Measurements from ENCODE around the gene PSMC3IP.
"Not testable (repeated sequence)": the region's sequence is repeated elsewhere in the genome, so short reads cannot be mapped to it uniquely, and the experiment has no call there.

The PSMC3IP gene, protein sequence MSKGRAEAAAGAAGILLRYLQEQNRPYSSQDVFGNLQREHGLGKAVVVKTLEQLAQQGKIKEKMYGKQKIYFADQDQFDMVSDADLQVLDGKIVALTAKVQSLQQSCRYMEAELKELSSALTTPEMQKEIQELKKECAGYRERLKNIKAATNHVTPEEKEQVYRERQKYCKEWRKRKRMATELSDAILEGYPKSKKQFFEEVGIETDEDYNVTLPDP

DNA sequence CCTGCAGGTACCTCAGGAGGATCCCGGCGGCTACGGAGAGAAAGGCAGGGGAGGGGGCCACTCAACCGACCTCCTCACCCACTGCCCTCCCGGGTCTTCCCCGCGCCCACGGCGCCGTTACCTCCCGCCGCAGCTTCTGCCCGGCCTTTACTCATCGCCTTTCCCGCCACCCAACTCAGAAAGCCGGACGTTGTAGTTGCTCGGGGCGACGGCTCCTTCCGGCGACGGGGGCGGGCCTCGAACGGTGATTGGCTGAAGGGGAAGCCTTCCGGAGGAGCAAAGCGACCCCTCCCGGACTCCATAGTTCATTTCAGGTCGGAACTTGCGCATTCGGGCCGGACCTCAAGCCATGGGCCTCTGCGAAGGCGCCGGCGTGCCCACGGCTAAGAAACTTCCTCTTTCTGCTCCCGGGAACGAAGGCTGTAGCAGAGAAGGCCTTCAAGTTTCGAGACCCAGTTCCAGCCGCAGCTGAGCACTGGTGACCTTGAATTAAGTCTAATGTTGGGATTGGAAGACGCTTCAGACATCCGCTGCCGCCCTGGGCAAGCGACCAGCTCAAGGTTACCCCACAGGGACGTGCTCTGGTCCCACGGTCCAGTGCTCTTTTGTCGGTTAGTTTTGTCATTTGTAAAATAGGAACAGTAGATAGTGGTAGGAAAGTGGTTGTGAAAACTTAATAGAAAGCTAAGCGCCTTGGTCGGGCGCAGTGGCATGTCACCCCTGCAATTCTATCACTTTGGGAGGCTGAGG lies at the start of gene PSMC3IP:
Gene PSMC3IP, minus strand, starts transcription at position 198 of the 750 bp plus-strand sequence. Its CDS starts 43 bp downstream, at position 155.
- peak; percentile 79 to 91 for DNase-seq

DNA sequence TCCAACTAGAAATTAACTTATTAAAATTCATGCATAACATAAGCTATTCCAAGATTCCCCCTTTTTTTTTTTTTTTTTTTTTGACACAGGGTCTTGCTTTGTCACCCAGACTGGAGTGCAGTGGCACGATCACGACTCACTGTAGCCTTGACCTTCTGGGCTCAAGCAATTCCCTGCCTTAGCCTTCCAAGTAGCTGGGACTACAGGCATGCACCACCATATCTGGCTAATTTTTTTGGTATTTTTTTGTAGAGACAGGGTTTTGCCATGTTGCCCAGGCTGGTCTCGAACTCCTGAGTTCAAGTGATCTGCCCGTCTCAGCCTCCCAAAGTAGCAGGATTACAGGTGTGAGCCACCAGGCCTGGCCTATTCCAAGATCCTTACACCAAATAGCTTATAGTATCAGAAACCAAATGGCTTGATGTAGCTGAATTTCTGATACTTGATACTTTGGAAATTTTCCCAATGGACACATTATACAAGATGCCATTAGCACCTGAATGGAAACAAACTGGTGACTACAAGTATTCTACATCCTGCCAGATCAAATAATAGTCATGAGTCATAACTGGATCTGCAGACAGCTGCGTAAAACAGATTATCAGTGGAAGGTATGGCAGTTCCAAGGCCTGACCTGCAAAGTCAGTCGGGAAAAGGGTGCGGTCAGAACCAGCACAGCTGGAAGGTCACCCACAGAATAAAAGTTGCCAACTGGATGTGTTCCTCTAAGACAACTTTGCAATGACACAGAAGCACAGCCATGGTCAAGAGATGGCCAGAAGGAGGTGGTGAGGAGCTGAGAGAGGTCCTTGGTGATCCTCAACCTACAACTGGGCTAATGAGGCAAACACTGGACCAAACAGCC lies 46.4 kb upstream of the PSMC3IP start:
- no peak for DNase-seq

DNA sequence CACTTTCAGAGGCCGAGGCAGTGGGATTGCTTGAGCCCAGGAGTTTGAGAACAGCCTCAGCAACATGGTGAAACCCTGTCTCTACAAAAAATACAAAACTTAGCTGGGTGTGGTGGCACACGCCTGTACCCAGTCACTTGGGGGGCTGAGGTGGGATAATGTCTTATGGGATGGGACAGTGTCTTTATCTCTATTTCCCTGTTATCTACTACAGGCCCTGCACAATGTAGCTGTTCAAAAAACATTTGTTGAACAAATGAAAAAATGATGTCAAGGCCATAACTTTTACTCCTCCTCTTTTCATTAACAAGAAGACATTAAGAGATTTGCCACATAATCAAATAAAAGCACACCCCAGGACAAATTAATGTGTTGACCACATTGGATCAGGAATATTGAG lies 45.7 kb upstream of the PSMC3IP start:
- no peak for DNase-seq

DNA sequence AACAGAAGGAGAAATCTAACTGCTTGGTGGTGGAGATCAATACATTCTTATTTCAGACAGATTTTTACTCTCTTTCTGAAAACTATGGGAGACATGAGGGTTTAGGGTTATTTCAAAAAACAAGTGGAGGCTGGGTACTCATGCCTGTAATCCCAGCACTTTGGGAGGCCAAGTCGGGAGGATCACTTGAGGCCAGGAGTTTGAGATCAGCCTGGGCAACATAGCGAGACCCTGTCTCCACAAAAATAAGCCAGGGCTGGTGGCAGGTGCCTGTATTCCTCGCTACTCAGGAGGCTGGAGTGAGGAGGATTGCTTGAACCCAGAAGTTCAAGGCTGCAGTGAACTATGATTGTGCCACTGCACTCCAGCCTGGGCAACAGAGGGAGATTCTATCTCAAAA lies 44.5 kb upstream of the PSMC3IP start:
- not testable (repeated sequence) for DNase-seq

DNA sequence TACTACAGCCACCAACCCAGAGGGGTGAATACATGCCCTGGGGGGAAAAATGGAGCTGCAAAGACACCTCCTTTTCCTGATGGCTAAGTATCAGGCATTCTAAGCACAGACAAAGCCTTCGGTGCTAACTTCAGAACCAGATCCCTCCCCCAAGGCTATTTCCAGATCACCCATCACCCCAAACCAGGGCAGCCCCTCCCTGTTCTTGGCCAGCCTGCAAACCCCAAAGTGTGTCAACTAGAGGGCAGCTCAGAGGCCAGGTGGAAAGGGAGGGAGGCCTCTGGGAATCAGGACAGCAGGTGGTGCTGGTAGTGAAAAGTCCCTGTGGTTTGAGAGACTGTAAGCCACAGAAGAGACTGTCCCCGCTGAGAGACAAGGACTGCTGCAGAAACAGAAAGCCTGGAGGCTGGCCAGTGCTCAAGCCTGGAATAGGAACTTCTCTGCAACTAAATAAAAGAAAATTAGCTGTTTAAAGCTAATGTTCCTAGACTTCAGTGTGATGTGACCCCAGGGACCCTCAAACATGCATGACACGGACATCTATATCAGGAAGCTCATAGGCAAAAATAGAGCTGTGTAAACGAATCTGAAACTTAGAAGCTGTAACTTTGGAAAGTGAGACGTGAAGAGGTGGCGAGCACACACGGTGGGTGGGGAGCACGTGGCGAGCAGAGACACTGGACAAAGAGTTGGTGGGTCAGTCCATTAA lies 41.1 kb upstream of the PSMC3IP start:
- DNase-seq = peak in 1 of 2 donors; percentile 8

DNA sequence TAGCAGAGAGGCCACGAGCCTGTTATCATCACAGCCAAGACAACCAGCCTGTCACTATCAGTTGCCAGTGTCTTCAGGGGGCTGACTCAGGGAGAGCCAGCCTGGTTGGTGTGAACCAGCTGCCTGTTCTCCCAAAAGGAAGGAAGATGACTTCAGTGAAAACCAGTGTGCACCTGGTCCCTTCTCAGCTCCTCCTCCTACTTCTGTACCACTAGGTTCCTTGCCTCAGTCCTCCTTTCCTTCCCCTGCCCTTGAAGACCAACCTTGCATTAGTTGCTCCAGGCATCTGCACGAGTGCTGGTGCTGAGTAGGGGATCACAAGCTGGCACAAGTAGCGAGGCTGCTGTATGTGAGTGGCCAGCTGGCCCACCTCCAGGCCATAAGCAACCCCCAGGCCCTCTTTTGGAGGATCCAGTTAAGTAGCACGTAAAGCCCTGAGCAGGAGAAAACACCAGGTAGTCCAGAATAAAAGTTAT lies 40.5 kb upstream of the PSMC3IP start:
- no peak for DNase-seq

DNA sequence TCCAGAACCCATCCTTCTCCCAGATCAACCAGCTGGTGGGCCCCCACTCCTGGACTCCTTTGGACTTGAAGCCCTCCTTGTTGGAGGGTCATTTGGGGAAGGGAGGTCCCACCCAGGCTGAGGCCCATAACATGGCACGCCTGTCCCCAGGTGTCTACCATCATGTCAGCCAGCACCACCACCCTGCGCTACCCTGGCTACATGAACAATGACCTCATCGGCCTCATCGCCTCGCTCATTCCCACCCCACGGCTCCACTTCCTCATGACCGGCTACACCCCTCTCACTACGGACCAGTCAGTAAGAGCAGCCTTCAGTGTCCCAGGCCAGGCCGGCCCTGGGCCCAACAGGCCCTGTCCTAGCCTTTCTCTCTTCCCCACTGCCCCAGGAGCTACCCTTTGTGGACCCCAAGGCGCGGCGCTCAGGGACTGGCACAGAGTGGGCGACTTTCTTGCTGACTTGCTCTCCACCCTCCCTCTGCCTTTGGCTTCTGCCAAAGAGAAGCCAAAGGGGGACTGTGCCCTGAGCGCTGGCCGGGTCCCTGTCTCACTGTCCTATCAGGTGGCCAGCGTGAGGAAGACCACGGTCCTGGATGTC lies 36.3 kb upstream of the PSMC3IP start:
- no peak for DNase-seq

DNA sequence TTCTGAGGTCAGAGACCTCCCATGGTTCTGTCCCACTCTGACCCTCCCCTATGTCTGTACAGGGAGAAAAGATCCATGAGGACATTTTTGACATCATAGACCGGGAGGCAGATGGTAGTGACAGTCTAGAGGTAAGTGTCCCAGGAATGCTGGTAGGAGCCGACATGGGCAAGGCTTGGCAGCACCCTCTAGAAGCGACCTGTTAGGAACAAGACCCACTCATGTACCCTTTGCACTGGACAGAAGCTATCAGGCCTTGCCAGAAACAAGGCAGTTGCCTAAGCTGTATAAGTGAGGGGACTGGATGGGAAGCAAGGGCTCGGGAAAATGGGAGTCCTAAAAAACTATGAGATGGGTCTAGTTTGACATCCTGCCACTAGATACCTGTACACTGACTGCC lies 34.5 kb upstream of the PSMC3IP start:
- no peak for DNase-seq

DNA sequence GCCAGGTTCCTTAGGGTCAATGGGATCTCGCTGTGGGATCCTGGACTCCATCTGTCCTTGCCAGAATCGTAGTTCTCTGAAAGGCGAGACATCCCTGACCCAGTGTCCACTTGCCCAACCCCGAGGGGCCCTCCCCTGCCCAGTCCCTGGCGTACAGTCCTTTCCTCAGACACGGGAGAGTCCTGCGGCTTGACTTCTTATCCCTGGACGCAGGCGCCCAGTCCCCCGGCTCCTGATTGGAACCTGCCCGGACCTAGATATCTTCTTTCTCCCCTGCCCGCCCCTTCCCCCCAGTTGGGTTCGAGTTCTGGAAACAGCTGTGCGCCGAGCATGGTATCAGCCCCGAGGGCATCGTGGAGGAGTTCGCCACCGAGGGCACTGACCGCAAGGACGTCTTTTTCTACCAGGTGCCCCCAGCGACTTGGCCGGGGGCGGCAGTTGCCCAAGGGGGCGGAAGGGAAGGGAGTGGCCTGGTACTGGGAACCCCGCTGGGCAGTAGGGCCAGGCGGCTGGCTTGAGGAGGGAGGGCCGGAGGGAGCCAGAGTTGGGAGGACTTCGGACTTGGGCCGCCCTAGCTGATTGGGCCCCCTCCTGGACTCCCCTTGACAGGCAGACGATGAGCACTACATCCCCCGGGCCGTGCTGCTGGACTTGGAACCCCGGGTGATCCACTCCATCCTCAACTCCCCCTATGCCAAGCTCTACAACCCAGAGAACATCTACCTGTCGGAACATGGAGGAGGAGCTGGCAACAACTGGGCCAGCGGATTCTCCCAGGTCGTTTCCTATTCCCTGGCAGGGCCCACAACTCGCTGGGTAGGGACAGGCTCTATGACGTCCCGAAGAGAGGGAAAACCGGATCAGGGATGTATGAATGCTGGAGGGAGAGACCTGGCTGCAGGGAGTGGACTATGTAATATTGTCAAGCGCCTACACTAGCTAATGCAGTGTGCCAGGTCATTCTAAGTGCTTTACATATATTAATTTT lies 32.6 kb upstream of the PSMC3IP start:
- not testable (repeated sequence) for DNase-seq

DNA sequence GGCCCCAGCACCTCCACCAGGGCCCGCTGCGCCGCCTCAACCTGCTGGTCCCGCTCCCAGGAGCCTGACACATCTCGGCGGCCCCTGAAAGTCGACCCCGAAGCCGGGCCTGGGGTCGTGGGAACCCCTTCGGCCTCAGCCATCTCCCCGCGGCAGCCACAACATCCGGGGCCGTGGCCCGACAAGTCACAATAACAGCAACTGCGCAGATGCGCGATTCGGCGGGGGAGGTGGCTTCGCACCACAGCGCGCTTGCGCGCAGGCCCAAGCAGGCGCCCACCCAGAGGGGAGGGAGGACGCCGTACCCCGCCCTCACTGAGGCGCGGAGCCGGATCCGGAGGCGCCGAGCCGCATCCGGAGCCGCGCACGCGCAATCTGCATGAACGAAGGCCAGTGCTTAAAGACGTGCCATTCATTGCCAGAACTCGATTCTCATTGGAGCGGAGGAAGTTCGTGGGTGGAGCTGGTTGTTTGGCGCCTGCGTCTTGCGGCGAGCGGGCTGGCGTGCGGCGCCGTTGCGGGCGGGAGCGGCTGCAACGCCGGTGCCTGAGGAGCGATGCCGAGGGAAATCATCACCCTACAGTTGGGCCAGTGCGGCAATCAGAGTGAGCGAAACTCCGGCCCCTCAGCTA lies 31.8 kb upstream of the PSMC3IP start, which contains the start of the genes RETREG3 and TUBG1:
Gene RETREG3, minus strand, starts transcription at position 193 of the 632 bp plus-strand sequence. Its CDS starts 50 bp downstream, at position 143.
Gene TUBG1, plus strand, starts transcription at position 502 of the 632 bp plus-strand sequence. Its CDS starts 55 bp downstream, at position 557.
- DNase-seq = peak; percentile 88 to 98

DNA sequence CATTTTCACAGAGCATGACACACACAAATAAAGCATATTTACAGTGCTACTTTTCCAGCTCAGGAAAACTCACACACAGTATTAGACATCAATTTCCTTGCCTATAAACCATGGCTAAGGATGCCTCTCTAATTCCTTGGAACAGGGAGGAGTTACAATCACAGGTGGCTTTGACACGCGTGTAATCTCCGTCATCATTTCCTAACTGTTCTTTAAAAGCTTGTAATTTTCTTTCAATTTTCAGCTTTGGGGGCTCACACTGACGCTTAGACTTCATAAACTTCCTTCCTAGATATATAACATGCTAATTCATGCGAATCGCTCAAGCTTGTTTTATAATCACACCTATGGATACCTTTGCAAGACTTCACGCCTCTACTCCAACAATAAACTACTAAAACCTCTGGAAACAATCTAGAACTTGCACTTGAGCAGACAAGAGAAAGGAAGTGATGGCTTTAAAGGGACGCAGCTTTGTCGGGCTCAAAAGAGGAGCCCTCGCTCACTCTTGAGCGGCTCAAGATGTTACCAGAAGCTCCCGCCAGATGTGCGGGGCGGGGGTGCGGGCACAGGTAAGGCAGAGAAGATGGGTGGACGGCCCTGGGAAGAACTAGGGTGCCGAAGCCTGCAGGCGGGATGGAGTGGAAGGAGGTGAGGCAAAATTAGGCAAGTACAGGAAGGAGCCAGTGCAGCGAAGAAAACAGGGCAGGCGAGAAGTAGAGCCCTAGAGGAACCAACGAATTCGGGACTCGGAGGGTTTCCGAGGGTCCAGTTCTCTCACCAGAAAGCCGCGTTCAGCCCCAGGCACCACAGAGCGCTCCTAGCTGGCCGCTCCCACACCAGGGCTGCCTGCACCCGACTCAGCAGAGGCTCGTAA lies 31.0 kb upstream of the PSMC3IP start:
- DNase-seq = no peak

DNA sequence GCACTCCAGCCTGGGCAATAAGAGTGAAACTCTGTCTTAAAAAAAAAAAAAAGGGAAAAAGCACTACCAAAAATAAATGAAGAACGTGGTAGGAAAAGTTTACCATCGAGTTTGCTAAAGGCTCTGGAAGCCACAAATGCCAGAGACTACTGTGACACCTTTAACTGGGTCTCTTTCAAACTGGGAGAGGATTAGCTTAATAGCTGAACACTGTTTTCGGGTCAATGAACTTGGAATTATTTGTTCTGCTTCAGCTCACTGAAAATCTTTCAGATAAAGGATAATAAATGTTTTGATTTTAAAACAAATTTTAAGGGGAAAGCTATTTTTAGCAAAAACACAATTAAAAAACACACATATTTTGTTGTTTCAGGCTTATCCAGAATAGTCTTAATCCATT lies 30.2 kb upstream of the PSMC3IP start:
- DNase-seq = no peak

DNA sequence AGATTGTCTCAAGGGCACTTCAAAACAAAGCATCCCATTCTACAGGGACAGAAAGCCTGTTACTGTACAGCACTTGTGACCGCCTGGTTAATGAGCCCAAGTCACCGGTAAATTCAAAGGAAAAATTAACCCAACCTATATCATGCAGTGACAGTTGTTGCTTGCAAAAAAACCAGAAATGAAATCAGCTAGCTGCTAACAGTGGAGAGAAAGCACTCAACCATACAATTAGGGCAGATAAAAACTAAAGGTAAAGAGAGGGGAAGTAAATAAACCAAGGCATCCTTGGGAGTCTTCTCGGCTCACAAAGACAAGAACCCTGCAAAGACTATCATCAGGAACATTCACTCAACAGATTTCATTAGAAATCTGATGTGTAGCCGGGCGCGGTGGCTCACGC lies 25.8 kb upstream of the PSMC3IP start:
- DNase-seq = no peak

DNA sequence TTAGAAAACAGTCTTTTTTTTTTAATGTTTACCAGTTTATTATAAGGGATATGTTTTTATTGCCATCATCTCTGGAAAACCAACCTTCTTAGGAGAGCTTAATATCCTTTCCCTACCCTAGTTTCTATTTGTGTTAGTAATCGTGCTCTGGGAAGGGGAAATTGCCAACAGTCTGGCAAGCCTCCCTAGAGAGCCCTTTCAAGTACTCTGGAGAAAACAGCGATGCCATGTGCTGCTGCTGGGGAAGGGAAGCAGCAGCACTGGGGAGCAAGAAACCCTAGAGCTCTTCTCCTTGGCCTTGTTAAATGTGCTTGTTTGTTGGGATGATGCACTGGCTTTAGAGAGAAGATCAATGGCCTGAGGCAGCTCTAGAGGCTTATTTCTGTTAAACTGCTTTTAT lies 21.4 kb upstream of the PSMC3IP start:
- no peak for DNase-seq

DNA sequence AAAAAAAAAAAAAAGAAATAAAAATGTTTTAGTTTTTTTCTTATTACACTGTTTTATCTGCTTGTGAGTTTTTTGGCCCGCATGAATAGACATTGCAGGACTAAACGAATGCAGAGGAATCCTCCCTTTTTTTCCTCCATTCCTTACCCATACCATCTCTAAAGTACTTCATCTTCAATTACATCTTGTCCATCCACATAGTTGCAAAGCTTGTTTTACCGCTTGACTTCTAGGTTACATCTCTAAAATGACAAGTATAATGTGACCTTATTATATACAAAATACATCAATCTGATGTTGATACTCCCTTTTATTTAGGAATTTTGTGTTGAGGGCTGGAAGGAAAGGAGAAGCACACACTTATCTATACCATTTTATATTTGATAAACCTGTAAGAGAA lies 18.9 kb upstream of the PSMC3IP start:
- DNase-seq = no peak

DNA sequence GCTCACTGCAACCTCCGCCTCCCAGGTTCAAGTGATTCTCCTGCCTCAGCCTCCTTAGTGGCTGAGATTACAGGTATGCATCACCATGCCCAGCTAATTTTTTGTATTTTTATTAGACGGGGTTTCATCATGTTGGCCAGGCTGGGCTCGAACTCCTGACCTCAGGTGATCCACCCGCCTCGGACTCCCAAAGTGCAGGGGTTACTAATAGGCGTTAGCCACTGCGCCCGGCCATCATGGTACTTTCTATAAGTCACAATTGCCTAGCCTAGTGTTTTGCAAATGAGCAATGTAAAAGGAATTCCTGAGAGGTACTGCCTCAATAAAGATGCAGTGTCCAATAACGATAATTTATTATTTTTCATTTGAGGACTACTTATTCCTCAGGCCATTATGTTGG lies 13.9 kb upstream of the PSMC3IP start:
- DNase-seq = no peak

DNA sequence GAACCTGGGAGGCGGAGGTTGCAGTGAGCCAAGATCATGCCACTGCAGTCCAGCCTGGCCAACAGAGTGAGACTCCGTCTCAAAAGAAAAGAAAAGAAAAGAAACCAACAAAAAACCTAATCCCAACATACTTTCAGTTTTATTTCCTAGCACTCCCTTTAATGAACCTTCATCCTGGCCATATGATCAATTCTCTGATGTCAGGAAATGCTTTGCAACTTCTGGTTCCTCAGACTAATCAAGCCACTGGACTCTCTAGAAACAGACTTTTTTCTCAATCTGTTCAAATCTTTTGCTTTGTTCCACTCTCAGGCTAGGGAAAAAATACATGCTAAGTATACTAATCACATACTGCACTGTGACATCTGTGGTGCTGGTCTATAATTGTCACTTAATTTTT lies 13.4 kb upstream of the PSMC3IP start:
- no peak for DNase-seq

DNA sequence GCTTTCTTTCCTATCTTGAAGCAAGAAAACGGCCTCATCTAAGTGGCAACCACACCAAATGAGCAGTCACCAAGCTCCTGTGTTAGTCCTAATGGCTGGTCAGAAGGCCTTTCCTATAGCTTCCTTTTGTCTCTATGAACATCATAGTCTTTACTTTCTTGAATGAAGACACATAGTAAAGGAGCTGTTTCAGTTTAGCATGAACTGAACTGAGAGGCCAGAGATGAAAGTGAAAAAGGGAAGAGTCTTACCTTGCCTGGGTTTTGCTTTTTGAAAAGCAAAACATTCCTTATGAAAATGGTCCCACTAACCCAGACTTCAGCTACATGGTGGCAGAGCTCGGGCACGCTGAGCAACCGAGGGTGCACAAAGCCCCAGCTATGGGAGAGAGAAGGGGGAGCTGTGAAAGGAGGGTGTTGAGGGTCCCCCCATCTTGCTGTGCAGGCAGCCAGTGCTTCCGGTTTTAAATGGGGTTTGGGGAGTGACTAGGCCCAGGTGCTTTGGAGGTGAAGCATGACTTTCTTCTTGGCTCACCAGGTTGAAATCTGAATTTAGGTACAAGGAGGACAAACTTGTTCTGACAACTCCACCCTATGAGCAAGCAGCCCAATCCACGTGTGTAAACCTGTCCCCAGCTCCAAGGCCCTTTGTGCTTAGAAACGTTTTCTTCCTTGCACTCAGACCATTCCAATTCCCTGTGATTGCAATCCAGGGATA lies 9.1 kb upstream of the PSMC3IP start:
- no peak for DNase-seq

DNA sequence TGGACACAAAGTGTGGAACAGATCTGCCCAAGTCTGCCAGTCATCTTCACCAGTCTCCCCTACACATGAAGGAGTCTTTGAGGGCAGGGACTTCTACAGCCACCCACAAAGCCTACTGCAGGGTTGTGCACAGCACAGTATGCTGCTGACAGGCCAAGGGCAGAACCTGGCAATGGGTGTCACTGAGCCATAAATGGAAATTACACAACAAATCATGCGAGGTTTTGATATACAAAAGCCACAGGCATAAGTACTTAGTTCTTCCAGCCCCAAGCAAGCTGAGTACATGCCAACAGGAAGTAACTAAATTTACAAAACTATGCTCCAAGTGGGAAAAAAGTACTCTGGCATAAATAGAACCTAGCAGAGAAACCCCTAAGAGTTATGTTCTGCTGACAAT lies 7.8 kb upstream of the PSMC3IP start:
- no peak for DNase-seq
